Jurkat, Clone E6-1 (cell line): Measurements from ENCODE around the gene PLPP4.
"Not testable (repeated sequence)": the region's sequence is repeated elsewhere in the genome, so short reads cannot be mapped to it uniquely, and the experiment has no call there.

Experiments used
- DNase-seq: peaks from one replicate; pipeline ENCODE4 v3.0.0-alpha.2; 2011; ENCODE audit warnings: low read depth, low spot score
- H3K4me3 ChIP-seq: 2 replicates; pipeline ENCODE4 v1.5.1; 2011; ENCODE audit warnings: mild to moderate bottlenecking, low read length, control low read depth, moderate library complexity

PLPP4 gene

GRCh38 chr10:120480065-120480600 lies 23.1 kb downstream of the PLPP4 start:
- DNase-seq, result no peak
- H3K4me3 ChIP-seq, result no peak overlapping the region

GRCh38 chr10:120480848-120481247 lies 23.8 kb downstream of the PLPP4 start:
- no peak for DNase-seq
- H3K4me3 ChIP-seq, result no peak overlapping the region

GRCh38 chr10:120483006-120483405 lies 26.0 kb downstream of the PLPP4 start:
- no peak for DNase-seq

GRCh38 chr10:120483651-120484301 lies 26.7 kb downstream of the PLPP4 start:
- no peak for DNase-seq
- no peak overlapping the region for H3K4me3 ChIP-seq

More at GRCh38 chr10:120483006-120483405, 26.0 kb downstream of the PLPP4 start:
- no peak overlapping the region for H3K4me3 ChIP-seq

GRCh38 chr10:120485946-120486345 lies 28.9 kb downstream of the PLPP4 start:
- no peak for DNase-seq

GRCh38 chr10:120486671-120487205 lies 29.7 kb downstream of the PLPP4 start:
- DNase-seq, result no peak
- no peak overlapping the region for H3K4me3 ChIP-seq

More at GRCh38 chr10:120485946-120486345, 28.9 kb downstream of the PLPP4 start:
- no peak overlapping the region for H3K4me3 ChIP-seq

GRCh38 chr10:120490288-120490687 lies 33.3 kb downstream of the PLPP4 start:
- no peak for DNase-seq
- no peak overlapping the region for H3K4me3 ChIP-seq

GRCh38 chr10:120492346-120492745 lies 35.3 kb downstream of the PLPP4 start:
- no peak overlapping the region for H3K4me3 ChIP-seq
- DNase-seq, result no peak

- DNase-seq, result no peak
- no peak overlapping the region for H3K4me3 ChIP-seq
Observed at GRCh38 chr10:120493411-120494312, 36.6 kb downstream of the PLPP4 start.

GRCh38 chr10:120494313-120494710 lies 37.3 kb downstream of the PLPP4 start:
- no peak overlapping the region for H3K4me3 ChIP-seq
- DNase-seq, result no peak

GRCh38 chr10:120495226-120496009 lies 38.4 kb downstream of the PLPP4 start:
- no peak overlapping the region for H3K4me3 ChIP-seq
- no peak for DNase-seq

- DNase-seq, result no peak
- H3K4me3 ChIP-seq, result no peak overlapping the region
Observed at GRCh38 chr10:120499883-120500282, 42.9 kb downstream of the PLPP4 start.

GRCh38 chr10:120503689-120504088 lies 46.7 kb downstream of the PLPP4 start:
- DNase-seq, result no peak
- H3K4me3 ChIP-seq, result no peak overlapping the region

GRCh38 chr10:120504227-120504626 lies 47.2 kb downstream of the PLPP4 start:
- not testable (repeated sequence) for DNase-seq, H3K4me3 ChIP-seq

- DNase-seq, result no peak
- no peak overlapping the region for H3K4me3 ChIP-seq
Observed at GRCh38 chr10:120505056-120505455, 48.0 kb downstream of the PLPP4 start.

- no peak for DNase-seq
- no peak overlapping the region for H3K4me3 ChIP-seq
Observed at GRCh38 chr10:120505866-120506265, 48.8 kb downstream of the PLPP4 start.

- no peak for DNase-seq
- no peak overlapping the region for H3K4me3 ChIP-seq
Observed at GRCh38 chr10:120506674-120507073, 49.6 kb downstream of the PLPP4 start.

GRCh38 chr10:120507175-120507574 lies 50.1 kb downstream of the PLPP4 start:
- DNase-seq, result no peak
- H3K4me3 ChIP-seq, result no peak overlapping the region

- DNase-seq, result no peak
- no peak overlapping the region for H3K4me3 ChIP-seq
Observed at GRCh38 chr10:120507651-120508050, 50.6 kb downstream of the PLPP4 start.
